GM21825 (cell line): ENCODE results near the gene PLCB1.
A peak's percentile ranks its signal among the peaks of the same experiment; 100 is the strongest.

Experiments
- ATAC-seq: cut with Tn5 transposase; IDR thresholded peaks from one replicate; pipeline ENCODE4 v1.9.1; 2021; ENCODE audit warnings: mild to moderate bottlenecking, moderate library complexity; ENCODE audit not compliant: unreplicated experiment

The PLCB1 gene

GRCh38 chr20:8210749-8211148 lies 78.7 kb downstream of the PLCB1 start:
- ATAC-seq, result no peak

DNA sequence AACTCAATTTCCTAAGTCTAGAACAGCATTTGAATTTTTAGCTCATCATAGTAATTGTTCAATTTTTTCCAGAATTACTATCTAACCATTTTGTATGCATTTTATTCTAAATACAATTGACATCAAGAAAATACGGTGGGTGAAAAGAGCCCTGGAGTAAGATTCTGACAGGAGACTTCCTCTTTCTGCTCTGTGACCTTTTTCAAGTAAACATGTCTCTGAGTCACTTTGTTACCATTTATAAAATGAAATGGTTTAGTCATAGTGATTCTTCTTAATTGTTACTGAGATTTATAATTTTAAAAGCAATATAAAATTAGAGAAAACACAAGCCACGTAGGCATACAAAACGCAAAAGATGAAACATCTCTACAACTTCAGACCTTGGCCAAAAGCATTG lies 80.2 kb downstream of the PLCB1 start:
- no peak for ATAC-seq

DNA sequence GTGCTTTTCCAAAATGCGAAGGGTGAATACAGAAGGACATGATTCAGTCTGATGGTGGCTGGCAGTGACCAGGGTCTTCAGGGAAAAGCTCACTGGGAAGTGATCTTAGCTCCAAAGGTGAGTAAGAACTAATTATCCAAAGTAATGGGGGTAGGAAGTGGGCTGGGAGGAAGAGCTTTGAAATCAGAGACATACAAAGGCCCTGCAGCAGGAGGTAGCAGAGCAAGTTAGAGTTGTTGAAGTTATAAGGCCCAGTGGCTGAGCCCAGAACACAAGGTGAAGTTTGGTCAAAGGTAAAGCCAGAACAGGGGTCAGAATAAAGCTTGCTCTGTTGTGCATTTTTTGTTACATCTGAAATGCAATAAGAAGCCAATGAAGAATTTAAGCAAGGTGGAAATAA lies 81.2 kb downstream of the PLCB1 start:
- no peak for ATAC-seq

DNA sequence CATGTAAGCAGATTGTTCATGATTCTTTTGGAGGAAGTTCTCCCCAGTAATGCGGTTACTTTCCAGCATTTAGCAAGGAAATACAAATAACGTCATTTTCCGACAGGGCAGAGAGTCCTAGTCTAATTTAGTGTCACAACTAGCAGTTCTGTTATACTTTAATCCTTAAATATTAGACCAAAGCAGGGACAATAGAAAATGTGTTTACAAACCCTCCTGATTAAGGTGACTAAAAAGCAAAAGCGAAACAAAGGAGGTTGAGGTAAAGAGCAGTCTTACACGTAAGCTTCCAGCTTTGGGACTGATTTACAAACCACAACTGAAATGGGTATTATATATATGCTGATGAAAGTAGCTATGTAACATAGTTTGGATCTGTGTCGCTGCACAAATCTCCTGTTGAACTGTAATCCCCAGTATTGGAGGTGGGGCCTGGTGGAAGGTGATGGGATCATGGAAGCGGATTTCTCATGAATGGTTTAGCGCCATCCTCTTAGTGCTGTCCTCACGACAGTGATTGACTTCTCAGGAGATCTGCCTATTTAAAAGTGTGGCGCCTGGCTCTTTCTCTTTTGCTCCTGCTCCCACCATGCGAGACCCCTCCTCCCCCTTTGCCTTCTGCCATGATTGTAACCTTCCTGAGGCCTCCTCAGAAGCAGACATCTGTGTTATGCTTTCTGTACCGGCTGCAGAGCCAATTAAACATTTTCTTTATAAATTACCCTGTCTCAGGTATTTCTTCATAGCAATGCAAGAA lies 81.9 kb downstream of the PLCB1 start:
- peak; percentile 74 for ATAC-seq

DNA sequence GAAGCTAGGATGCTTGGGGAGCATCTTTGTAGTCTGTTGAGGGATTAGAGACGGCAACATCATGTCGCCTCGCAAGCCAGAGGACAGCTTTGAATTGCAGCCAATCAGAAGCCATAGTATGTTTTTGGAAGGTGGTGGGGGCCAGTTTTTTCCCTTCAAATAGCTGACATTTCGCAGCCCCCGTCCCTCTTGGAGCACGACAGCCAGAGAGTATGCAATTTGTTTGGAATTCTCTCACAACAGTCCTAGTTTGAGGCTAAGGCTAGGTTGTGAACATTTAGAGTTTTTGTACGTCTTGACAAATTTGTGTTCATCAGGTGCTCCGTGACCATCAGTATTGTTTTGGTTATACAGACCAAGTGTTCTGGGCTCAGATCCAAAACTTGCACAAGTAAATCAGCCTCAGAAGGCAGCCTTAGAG lies 83.3 kb downstream of the PLCB1 start:
- ATAC-seq, result no peak

GRCh38 chr20:8216375-8217200 lies 84.5 kb downstream of the PLCB1 start:
- ATAC-seq, result peak; percentile 41

GRCh38 chr20:8218861-8219260 lies 86.8 kb downstream of the PLCB1 start:
- no peak for ATAC-seq

DNA sequence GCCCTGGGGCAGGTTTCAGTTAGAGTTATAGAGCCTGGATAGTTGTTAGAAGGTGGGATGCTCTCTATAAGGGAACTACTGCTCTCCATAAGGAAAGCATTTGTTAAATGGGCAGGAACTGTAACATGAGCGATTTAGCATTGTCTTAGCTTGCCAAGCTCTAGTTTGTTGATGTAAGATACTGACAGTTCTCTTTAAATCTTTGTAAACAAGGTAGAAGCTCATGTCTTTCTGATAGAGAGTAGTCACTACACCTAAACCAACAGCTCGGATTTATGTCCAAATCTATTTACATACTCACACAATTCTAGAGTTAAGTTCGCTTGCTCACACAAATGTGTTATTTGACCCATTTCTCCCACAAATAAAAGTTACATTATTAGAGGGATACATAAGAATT lies 87.3 kb downstream of the PLCB1 start:
- no peak for ATAC-seq

GRCh38 chr20:8220716-8221115 lies 88.7 kb downstream of the PLCB1 start:
- no peak for ATAC-seq

GRCh38 chr20:8221887-8222419 lies 89.9 kb downstream of the PLCB1 start:
- ATAC-seq, result no peak

DNA sequence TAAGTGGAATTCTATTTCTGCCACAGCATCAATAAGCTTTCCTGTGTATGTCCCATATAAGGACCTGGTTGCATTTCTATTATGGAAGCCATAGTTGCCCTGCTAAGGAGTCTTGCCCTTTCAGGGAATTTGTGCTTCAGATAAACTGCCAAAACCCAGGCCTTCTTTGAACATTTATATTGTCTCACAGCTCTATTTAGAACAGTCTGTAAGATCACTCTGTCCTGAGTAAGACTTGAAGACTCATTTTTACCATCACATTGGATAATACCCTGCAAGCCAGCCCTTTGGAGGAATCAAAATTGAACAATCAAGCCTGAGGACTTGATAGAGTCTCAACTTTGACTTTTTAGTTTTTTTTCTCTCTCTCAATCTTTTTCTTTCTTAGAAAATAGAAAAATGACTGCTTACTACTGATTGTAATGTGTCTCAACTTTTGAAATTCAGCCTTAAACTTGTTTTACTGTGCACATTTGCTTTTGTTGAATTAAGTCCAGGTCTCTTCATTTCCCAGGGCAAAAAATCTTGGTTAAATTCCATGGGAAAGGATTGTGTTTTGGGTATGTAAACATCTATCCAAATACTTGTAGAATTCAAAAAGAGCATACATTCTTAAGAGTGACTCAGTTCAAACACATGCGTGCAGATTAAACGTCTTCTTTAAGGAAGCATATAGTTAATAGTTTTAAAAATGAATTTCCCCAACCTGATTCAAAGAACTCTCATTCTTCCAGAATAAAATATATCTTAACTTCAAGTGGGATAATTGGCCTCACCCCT lies 91.2 kb downstream of the PLCB1 start:
- no peak for ATAC-seq

DNA sequence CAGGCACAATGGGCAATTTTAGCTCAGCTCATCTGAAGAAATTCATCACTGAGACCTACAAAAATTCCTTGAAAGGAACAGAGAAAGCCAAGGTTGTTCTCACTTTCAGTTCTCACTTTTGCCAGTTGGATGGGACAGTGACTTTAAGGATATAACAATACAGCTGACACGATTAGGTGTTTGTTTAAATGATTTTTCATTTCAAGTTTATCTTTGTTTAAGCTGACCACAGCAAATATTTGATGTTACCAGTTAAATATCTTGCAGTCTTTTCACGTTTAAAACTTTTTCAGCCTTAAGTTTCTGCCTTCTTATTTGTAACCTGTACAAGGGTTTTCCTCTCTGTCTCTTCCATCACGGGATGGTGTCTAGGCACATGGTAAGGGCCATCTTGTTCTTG lies 93.6 kb downstream of the PLCB1 start:
- no peak for ATAC-seq

- ATAC-seq, result no peak
These were observed 94.0 kb downstream of the PLCB1 start for GRCh38 chr20:8226106-8226505.

- no peak for ATAC-seq
These were observed 95.2 kb downstream of the PLCB1 start for GRCh38 chr20:8227293-8227692.

DNA sequence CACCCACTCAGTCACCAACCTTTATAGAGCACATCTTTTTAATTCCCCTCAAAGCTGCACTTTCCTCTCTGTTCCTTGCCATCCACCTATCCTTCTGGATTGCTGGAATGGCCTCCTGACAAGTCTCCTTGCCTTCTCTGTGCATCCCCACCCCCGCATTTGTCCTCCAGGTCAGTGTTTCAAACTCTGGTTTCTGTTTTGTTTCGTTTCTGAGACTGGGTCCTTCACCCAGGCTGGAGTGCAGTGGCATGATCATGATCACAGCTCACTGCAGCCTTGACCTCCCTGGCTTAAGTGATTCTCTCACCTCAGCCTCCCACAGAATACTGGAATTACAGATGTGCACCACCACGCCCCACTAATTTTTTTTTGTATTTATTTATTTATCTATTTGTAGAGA lies 96.2 kb downstream of the PLCB1 start:
- ATAC-seq, result no peak

DNA sequence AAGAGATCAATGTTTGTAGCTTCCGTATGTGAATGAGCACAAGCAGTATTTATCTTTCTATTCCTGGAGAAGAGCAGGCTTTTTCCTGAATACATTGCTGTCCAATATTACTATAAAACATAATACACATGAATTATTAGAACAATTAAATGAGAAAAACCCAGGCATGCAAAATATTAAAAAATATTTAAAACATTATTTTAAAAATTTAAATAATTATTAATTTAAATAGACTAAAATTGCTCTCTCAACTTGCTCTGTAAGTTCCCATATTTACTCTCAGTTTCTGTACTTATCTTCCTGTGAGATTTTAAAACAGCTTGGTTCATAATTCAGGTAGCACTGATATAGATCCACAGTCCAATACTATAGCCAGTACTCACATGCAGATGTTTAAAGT lies 97.0 kb downstream of the PLCB1 start:
- ATAC-seq, result no peak

- ATAC-seq, result no peak
These were observed 99.0 kb downstream of the PLCB1 start for GRCh38 chr20:8231038-8231437.

- ATAC-seq, result no peak
These were observed 100.3 kb downstream of the PLCB1 start for GRCh38 chr20:8232332-8232731.

GRCh38 chr20:8234580-8234979 lies 102.5 kb downstream of the PLCB1 start:
- no peak for ATAC-seq

DNA sequence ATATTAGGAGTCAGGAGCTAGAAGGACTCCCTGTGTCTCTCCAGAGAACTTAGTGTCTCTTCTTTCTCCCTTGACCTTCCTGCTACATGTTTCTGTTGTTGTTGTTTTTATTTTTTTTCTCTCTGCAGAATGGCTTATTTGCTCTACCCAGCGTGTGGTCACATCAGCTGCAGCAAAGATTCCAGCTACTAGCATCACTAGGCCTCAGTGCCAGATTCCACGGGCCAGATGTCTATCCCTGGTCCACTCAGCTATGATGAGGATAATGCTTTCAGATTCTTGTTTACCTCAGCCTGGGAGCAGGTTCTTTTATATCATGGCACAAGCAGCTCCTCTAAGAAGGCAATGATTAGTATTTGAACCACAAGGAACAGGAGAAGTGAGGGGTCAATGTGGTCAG lies 110.0 kb downstream of the PLCB1 start:
- no peak for ATAC-seq
